ENCODE measurements around the gene CLEC5A. TPM values are rescaled to one million over a fixed set of nuclear protein-coding genes. Genes with fewer than 3 reads are reported as not detected.

Gene CLEC5A
- total and polyA plus RNA-seq, 2 of the 8 experiments (the other 6 are each of a cell fraction or from before 2014, with no cell fraction given) = not detected

GRCh38 chr7:141930211-141930610 lies 16.6 kb downstream of the CLEC5A start (continued):
- TF ChIP-seq, protein P1, sequence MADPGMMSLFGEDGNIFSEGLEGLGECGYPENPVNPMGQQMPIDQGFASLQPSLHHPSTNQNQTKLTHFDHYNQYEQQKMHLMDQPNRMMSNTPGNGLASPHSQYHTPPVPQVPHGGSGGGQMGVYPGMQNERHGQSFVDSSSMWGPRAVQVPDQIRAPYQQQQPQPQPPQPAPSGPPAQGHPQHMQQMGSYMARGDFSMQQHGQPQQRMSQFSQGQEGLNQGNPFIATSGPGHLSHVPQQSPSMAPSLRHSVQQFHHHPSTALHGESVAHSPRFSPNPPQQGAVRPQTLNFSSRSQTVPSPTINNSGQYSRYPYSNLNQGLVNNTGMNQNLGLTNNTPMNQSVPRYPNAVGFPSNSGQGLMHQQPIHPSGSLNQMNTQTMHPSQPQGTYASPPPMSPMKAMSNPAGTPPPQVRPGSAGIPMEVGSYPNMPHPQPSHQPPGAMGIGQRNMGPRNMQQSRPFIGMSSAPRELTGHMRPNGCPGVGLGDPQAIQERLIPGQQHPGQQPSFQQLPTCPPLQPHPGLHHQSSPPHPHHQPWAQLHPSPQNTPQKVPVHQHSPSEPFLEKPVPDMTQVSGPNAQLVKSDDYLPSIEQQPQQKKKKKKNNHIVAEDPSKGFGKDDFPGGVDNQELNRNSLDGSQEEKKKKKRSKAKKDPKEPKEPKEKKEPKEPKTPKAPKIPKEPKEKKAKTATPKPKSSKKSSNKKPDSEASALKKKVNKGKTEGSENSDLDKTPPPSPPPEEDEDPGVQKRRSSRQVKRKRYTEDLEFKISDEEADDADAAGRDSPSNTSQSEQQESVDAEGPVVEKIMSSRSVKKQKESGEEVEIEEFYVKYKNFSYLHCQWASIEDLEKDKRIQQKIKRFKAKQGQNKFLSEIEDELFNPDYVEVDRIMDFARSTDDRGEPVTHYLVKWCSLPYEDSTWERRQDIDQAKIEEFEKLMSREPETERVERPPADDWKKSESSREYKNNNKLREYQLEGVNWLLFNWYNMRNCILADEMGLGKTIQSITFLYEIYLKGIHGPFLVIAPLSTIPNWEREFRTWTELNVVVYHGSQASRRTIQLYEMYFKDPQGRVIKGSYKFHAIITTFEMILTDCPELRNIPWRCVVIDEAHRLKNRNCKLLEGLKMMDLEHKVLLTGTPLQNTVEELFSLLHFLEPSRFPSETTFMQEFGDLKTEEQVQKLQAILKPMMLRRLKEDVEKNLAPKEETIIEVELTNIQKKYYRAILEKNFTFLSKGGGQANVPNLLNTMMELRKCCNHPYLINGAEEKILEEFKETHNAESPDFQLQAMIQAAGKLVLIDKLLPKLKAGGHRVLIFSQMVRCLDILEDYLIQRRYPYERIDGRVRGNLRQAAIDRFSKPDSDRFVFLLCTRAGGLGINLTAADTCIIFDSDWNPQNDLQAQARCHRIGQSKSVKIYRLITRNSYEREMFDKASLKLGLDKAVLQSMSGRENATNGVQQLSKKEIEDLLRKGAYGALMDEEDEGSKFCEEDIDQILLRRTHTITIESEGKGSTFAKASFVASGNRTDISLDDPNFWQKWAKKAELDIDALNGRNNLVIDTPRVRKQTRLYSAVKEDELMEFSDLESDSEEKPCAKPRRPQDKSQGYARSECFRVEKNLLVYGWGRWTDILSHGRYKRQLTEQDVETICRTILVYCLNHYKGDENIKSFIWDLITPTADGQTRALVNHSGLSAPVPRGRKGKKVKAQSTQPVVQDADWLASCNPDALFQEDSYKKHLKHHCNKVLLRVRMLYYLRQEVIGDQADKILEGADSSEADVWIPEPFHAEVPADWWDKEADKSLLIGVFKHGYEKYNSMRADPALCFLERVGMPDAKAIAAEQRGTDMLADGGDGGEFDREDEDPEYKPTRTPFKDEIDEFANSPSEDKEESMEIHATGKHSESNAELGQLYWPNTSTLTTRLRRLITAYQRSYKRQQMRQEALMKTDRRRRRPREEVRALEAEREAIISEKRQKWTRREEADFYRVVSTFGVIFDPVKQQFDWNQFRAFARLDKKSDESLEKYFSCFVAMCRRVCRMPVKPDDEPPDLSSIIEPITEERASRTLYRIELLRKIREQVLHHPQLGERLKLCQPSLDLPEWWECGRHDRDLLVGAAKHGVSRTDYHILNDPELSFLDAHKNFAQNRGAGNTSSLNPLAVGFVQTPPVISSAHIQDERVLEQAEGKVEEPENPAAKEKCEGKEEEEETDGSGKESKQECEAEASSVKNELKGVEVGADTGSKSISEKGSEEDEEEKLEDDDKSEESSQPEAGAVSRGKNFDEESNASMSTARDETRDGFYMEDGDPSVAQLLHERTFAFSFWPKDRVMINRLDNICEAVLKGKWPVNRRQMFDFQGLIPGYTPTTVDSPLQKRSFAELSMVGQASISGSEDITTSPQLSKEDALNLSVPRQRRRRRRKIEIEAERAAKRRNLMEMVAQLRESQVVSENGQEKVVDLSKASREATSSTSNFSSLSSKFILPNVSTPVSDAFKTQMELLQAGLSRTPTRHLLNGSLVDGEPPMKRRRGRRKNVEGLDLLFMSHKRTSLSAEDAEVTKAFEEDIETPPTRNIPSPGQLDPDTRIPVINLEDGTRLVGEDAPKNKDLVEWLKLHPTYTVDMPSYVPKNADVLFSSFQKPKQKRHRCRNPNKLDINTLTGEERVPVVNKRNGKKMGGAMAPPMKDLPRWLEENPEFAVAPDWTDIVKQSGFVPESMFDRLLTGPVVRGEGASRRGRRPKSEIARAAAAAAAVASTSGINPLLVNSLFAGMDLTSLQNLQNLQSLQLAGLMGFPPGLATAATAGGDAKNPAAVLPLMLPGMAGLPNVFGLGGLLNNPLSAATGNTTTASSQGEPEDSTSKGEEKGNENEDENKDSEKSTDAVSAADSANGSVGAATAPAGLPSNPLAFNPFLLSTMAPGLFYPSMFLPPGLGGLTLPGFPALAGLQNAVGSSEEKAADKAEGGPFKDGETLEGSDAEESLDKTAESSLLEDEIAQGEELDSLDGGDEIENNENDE (IDR thresholded peaks at IDR 0.05; ENCODE audit: insufficient replicate concordance, low read length) = no peak
- no peak for TF ChIP-seq BRCA1 (IDR thresholded peaks at IDR 0.05; ENCODE audit: low read depth, low read length)
- no peak for TF ChIP-seq E2F6 (IDR thresholded peaks at IDR 0.05)
- no peak for TF ChIP-seq CBX5 (IDR thresholded peaks at IDR 0.05; ENCODE audit: low read depth, low read length)
- TF ChIP-seq JUND (IDR thresholded peaks at IDR 0.05; ENCODE audit: low read length) = no peak
- TF ChIP-seq SIRT6 (IDR thresholded peaks at IDR 0.05; ENCODE audit: low read length) = no peak
- TF ChIP-seq SIX5 (IDR thresholded peaks at IDR 0.05; ENCODE audit: low read depth, low read length) = no peak
- TF ChIP-seq TBP (IDR thresholded peaks at IDR 0.05; ENCODE audit: low read depth, low read length) = no peak
- TF ChIP-seq NRF1 (IDR thresholded peaks at IDR 0.05; ENCODE audit: low read depth, low read length) = no peak
- TF ChIP-seq RBBP5 (IDR thresholded peaks at IDR 0.05; ENCODE audit: borderline replicate concordance, low read depth, low read length) = no peak
